K562 (cell line): ENCODE measurements around the gene PODXL2. TPM values are rescaled to one million over a fixed set of nuclear protein-coding genes. Genes with fewer than 3 reads are reported as not detected.

Experiments used
- ATAC-seq: fragments of 200-7000 bp; cut with Tn5 transposase; 3 replicates; pipeline ENCODE4 v1.9.1; 2020; ENCODE audit warnings: moderate library complexity
- BruUV-seq: library from RNA; stranded (reverse); fragments of 400-500 nt; replicated peaks from 2 replicates; lab custom pipeline; 2021; lab: Mats Ljungman, UMichigan
- CTCF ChIA-PET: fragments of 300-600 bp; formaldehyde crosslinking; extraction: SDS; loops from one replicate; lab custom pipeline; 2021; ENCODE audit warnings: low intra/inter-chr PET ratio; lab: Yijun Ruan, JAX
- POLR2A ChIA-PET: fragments of 300-600, 350-650 bp; sonication (Branson Sonifier 250); formaldehyde crosslinking; extraction: SDS; loops from one replicate; lab custom pipeline; 2021; ENCODE audit warnings: antibody characterized with exemption, inconsistent platforms; lab: Yijun Ruan, JAX
- DNase-seq, 4 experiments: peaks; one replicate each; pipeline versions ENCODE4 v3.0.0 to v3.0.0-alpha.2; 2011 to 2018; ENCODE audit warnings: low spot score in 3 of 4, mixed read lengths in 3 of 4; ENCODE audit errors: extremely low read depth in 1 of 4
- FAIRE-seq: peaks from 2 replicates; lab custom pipeline; 2011; peaks lifted over from hg19 to GRCh38; lab: Jason Lieb, UNC
- H2AFZ ChIP-seq: 2 replicates; pipeline ENCODE4 v1.6.0; 2011; ENCODE audit warnings: low read depth, low read length, control low read depth, inconsistent platforms
- H3K27ac ChIP-seq: fragments of 200-600 bp; 3 replicates; pipeline ENCODE4 v1.8.0; 2011; ENCODE audit warnings: low read depth, mild to moderate bottlenecking, control low read depth, inconsistent platforms, low read length, moderate library complexity, mixed read lengths; ENCODE audit errors: extremely low read depth
- H3K27me3 ChIP-seq, 2 experiments: fragments of 300-600 bp in 1 of 2; 2 replicates in 1 of 2; 3 replicates in 1 of 2; pipeline versions ENCODE4 v1.6.0 to v1.8.0; 2011; ENCODE audit warnings: inconsistent platforms in 2 of 2, low read length in 2 of 2, mild to moderate bottlenecking in 1 of 2, mixed read lengths in 1 of 2, moderate library complexity in 1 of 2; ENCODE audit not compliant: control insufficient read depth in 2 of 2, insufficient read depth in 2 of 2
- H3K36me3 ChIP-seq: fragments of 300-600 bp; 3 replicates; pipeline ENCODE4 v1.8.0; 2011; ENCODE audit warnings: mild to moderate bottlenecking, low read length, inconsistent platforms; ENCODE audit not compliant: control insufficient read depth, insufficient read depth
- H3K4me1 ChIP-seq, 2 experiments: fragments of 200-600 bp in 1 of 2; replicated peaks in 1 of 2; 2 replicates in 1 of 2; 3 replicates in 1 of 2; pipeline versions ENCODE4 v1.5.1 to v1.8.0; 2011; ENCODE audit warnings: inconsistent platforms in 2 of 2, low read length in 2 of 2, mild to moderate bottlenecking in 1 of 2, mixed read lengths in 1 of 2, moderate library complexity in 1 of 2; ENCODE audit not compliant: control insufficient read depth in 2 of 2, insufficient read depth in 2 of 2
- H3K4me2 ChIP-seq: 2 replicates; pipeline ENCODE4 v1.6.1; 2011; ENCODE audit warnings: low read length, control low read depth, inconsistent platforms, mixed read lengths; ENCODE audit not compliant: insufficient read depth
- H3K4me3 ChIP-seq: fragments of 200-600 bp; sonication (generic), shearing (Covaris generic); 2 replicates; pipeline ENCODE4 v1.5.1; 2016; ENCODE audit warnings: control low read depth, inconsistent platforms
- H3K79me2 ChIP-seq: fragments of 200-600 bp; 3 replicates; pipeline ENCODE4 v1.8.0; 2011; ENCODE audit warnings: low read length, inconsistent platforms; ENCODE audit not compliant: control insufficient read depth, insufficient read depth
- H3K9ac ChIP-seq, 2 experiments: 2 replicates each; pipeline versions ENCODE4 v1.6.0 to v1.6.1; 2011; ENCODE audit warnings: low read depth in 2 of 2, low read length in 2 of 2, control low read depth in 1 of 2, inconsistent platforms in 1 of 2, mild to moderate bottlenecking in 1 of 2, mixed read lengths in 1 of 2; ENCODE audit not compliant: insufficient read depth in 1 of 2
- H3K9me1 ChIP-seq: one replicate; pipeline ENCODE4 v1.6.0; 2011; ENCODE audit warnings: inconsistent platforms, mild to moderate bottlenecking, low read length, moderate library complexity; ENCODE audit not compliant: control insufficient read depth, insufficient read depth
- H3K9me3 ChIP-seq: replicated peaks from 2 replicates; pipeline ENCODE4 v1.5.1; 2011; ENCODE audit warnings: low read depth, low read length, inconsistent platforms; ENCODE audit not compliant: control insufficient read depth, insufficient read depth
- H4K20me1 ChIP-seq: replicated peaks from 2 replicates; pipeline ENCODE4 v1.6.1; 2011; ENCODE audit warnings: low read length, inconsistent platforms, mixed read lengths; ENCODE audit not compliant: control insufficient read depth, insufficient read depth
- CHAMP1 ChIP-seq: fragments of 450-650 bp; IDR thresholded peaks from 2 replicates; pipeline ENCODE4 v1.6.1; 2016; ENCODE audit warnings: mild to moderate bottlenecking
- ELF1 ChIP-seq: fragments of 200-800 bp; sonication (Bioruptor generic); IDR thresholded peaks from 2 replicates; pipeline ENCODE4 v1.6.1; 2016; ENCODE audit warnings: missing genetic modification characterization, missing compliant biosample characterization
- EP300 ChIP-seq: IDR thresholded peaks from 2 replicates; pipeline ENCODE4 v1.6.1; 2012; ENCODE audit warnings: low read length, improper control_type of control experiment
- HDAC6 ChIP-seq: IDR thresholded peaks from 2 replicates; pipeline ENCODE4 v1.6.1; 2012; ENCODE audit warnings: low read depth, mild to moderate bottlenecking, control low read depth, inconsistent platforms, low read length, moderate library complexity
- KAT7 ChIP-seq: sonication (generic); formaldehyde crosslinking; IDR thresholded peaks from 2 replicates; pipeline ENCODE4 v1.8.0; 2022; ENCODE audit warnings: missing genetic modification reagents, mild to moderate bottlenecking, borderline replicate concordance
- MNT ChIP-seq, 2 experiments: fragments of 450-650 bp; conservative IDR thresholded peaks; 2 replicates each; pipeline ENCODE4 v1.6.1; 2017; ENCODE audit warnings: mild to moderate bottlenecking in 2 of 2, moderate library complexity in 2 of 2
- NR2C2 ChIP-seq, 2 experiments: fragments of 200-800 bp in 1 of 2; sonication (Bioruptor generic) in 1 of 2; sonication (generic) in 1 of 2; formaldehyde crosslinking in 1 of 2; IDR thresholded peaks; 2 replicates each; pipeline versions ENCODE4 v1.6.1 to v1.8.0; 2016 to 2022; ENCODE audit warnings: mild to moderate bottlenecking in 1 of 2, missing compliant biosample characterization in 1 of 2, missing genetic modification characterization in 1 of 2, missing genetic modification reagents in 1 of 2
- NR3C1 ChIP-seq: sonication (generic); formaldehyde crosslinking; IDR thresholded peaks from 2 replicates; pipeline ENCODE4 v1.8.1; 2022; ENCODE audit warnings: missing genetic modification reagents
- POU5F1 ChIP-seq: fragments of 150-350 bp; IDR thresholded peaks from 2 replicates; pipeline ENCODE4 v1.6.1; 2014; ENCODE audit warnings: borderline replicate concordance, low read length, low read depth, mild to moderate bottlenecking; ENCODE audit not compliant: partially characterized antibody
- RAD21 ChIP-seq, 2 experiments: fragments of 250-450 bp in 1 of 2; fragments of 450-650 bp in 1 of 2; sonication (Bioruptor Pico) in 1 of 2; formaldehyde crosslinking in 1 of 2; IDR thresholded peaks in 1 of 2; conservative IDR thresholded peaks in 1 of 2; 2 replicates each; pipeline versions ENCODE4 v1.4.0 to v1.8.0; 2020 to 2022; ENCODE audit warnings: mild to moderate bottlenecking in 2 of 2, moderate library complexity in 1 of 2
- RBBP5 ChIP-seq: fragments of 200-600 bp; sonication (generic); IDR thresholded peaks from 2 replicates; pipeline ENCODE4 v1.6.1; 2012; ENCODE audit warnings: borderline replicate concordance, mild to moderate bottlenecking, low read length, control low read depth, inconsistent platforms; ENCODE audit not compliant: insufficient read depth, poor library complexity, severe bottlenecking
- TSC22D4 ChIP-seq: fragments of 450-650 bp; IDR thresholded peaks from 2 replicates; pipeline ENCODE4 v1.6.1; 2016; ENCODE audit warnings: missing genetic modification characterization, missing biosample characterization, control low read depth
- U2AF1 ChIP-seq: fragments of 200-400 bp; formaldehyde crosslinking; optimal IDR thresholded peaks from 2 replicates; pipeline ENCODE3; 2017; ENCODE audit warnings: mild to moderate bottlenecking, low read depth, low read length, moderate library complexity
- ZNF165 ChIP-seq: fragments of 250-450 bp; sonication (Bioruptor Pico); IDR thresholded peaks from 2 replicates; pipeline ENCODE4 v1.4.0; 2020; ENCODE audit warnings: borderline replicate concordance
- ZNF316 ChIP-seq: fragments of 450-650 bp; IDR thresholded peaks from 2 replicates; pipeline ENCODE4 v1.6.1; 2016
- ZNF583 ChIP-seq: fragments of 250-450 bp; sonication (Bioruptor Pico); IDR thresholded peaks from 2 replicates; pipeline ENCODE4 v1.4.0; 2020
- WGBS: fragments of 100-300 bp; shearing (Covaris generic); methylation state at CpG from one replicate; pipeline ENCODE4 v1.1.6; 2016; ENCODE audit warnings: low coverage, mixed read lengths; ENCODE audit not compliant: insufficient coverage; ENCODE audit errors: missing lambda C conversion rate; 5-methylcytosine and 5-hydroxymethylcytosine counted together
- in situ Hi-C: fragments of 300-500 bp; cut with MboI; formaldehyde crosslinking; loops from 4 replicates; pipeline ENCODE4 v1.15.0; 2018; ENCODE audit warnings: inconsistent platforms, mixed read lengths
- intact Hi-C: fragments of 100-400 bp; cut with micrococcal nuclease; formaldehyde crosslinking; loops from 2 replicates; pipeline ENCODE4 v1.14.2; 2022
- polyA plus RNA-seq, 8 experiments: library from polyadenylated mRNA; depleted of rRNA in 4 of 8; stranded (reverse) in 5 of 8; unstranded in 3 of 8; fragments of >200 nt; fragmentation: Nextera tagmentation in 2 of 8; fragmentation: Illumina TruSeq in 1 of 8; extraction: Ambion mirVana in 2 of 8; extraction: Trizol in 1 of 8; gene quantifications; 2 replicates each; pipeline versions ENCODE4 v1.2.1 to v1.2.3, GENCODE V29; 2011 to 2014; ENCODE audit warnings: inconsistent platforms in 1 of 8, missing spikeins in 1 of 8
- total RNA-seq, 7 experiments: library from RNA; depleted of rRNA in 6 of 7; stranded (reverse); fragments of >200 nt in 6 of 7; fragmentation: Illumina TruSeq in 2 of 7; extraction: Trizol in 2 of 7; gene quantifications; 2 replicates each; pipeline versions ENCODE4 v1.2.1 to v1.2.3, GENCODE V29; 2011 to 2021; ENCODE audit warnings: low replicate concordance in 1 of 7

The PODXL2 gene
- total and polyA plus RNA-seq, 9 of the 15 experiments (the other 6 are each of a cell fraction or from before 2014, with no cell fraction given), result 0.03 to 52.5 (median 21.9) TPM

GRCh38 chr3:127589600-127590281, 39.2 kb upstream of the PODXL2 start (continued):
- no peak for TF ChIP-seq ZNF316

- H3K36me3 ChIP-seq, result no peaks in the 10 kb centered on the region
- ChIA-PET POLR2A (interaction anchor here (0.8 to 1.6 kb wide), 2 partner anchors 14 to 46 kb away, joined by 3 read pairs; no protein-coding TSS in a partner anchor), CTCF (no interaction called here)
- no peaks in the 10 kb centered on the region for H3K9me3 ChIP-seq
- peak overlapping the region; percentile 74 for H2AFZ ChIP-seq
- DNase-seq, result peak in 2 of 4 experiments; percentile 47 to 57
- FAIRE-seq, result no peak
- in situ Hi-C loops (no loop called here), intact Hi-C loops (no loop called here)
- peak overlapping the region; percentile 81; the same call in 1 of the 2 replicates for H3K4me2 ChIP-seq
- H3K27ac ChIP-seq, result peak overlapping the region; percentile 84
- peak; percentile 77 for ATAC-seq
- no peaks in the 10 kb centered on the region for H3K27me3 ChIP-seq
- peak overlapping the region; percentile 72 for H3K4me3 ChIP-seq
- H3K4me1 ChIP-seq, result peaks cover 48 to 64% of the 10 kb centered on the region in 2 experiments; a peak in 4 of 5 replicates
- BruUV-seq, result no TSS peak
- 0% methylated on average over 4 of the region's 41 CpGs for WGBS
- peaks cover 7% of the 10 kb centered on the region for H4K20me1 ChIP-seq
- peak overlapping the region; percentile 77 to 99; a peak in 3 of 4 replicates for H3K9ac ChIP-seq
- H3K9me1 ChIP-seq, result peaks cover 2% of the 10 kb centered on the region
- peaks cover 45% of the 10 kb centered on the region for H3K79me2 ChIP-seq
- TF ChIP-seq ELF1, result peak; percentile 19; the same call in 1 of the 2 replicates
- TF ChIP-seq U2AF1, result peak; percentile 46
- TF ChIP-seq POU5F1, result no peak
- no peak for TF ChIP-seq EP300
- TF ChIP-seq RAD21 (CRISPR knock-in tag; conservative IDR thresholded peaks at IDR 0.05 in 1 of 2, IDR thresholded peaks at IDR 0.05 in 1 of 2), result no peak
- TF ChIP-seq CHAMP1, result no peak
- TF ChIP-seq KAT7 (CRISPR knock-in tag), result peak; percentile 85; the same call in 1 of the 2 replicates
- no peak for TF ChIP-seq ZNF165 (CRISPR knock-in tag)
- peak in 1 of 2 experiments; percentile 40; a peak in 1 of 4 replicates for TF ChIP-seq MNT (conservative IDR thresholded peaks at IDR 0.05)
- TF ChIP-seq NR2C2 (CRISPR knock-in tag; IDR thresholded peaks at IDR 0.05), result no peak
- TF ChIP-seq NR2C2 (tag; IDR thresholded peaks at IDR 0.05), result no peak
- no peak for TF ChIP-seq ZNF583 (CRISPR knock-in tag)
- no peak for TF ChIP-seq NR3C1 (CRISPR knock-in tag)
- no peak for TF ChIP-seq HDAC6
- TF ChIP-seq TSC22D4, result no peak
- peak; percentile 66 for TF ChIP-seq RBBP5
Measured at GRCh38 chr3:127590282-127590592, 38.7 kb upstream of the PODXL2 start.
